GM12878 (cell line): ENCODE results near the gene WNT11. TPM values are rescaled to one million over a fixed set of nuclear protein-coding genes. Genes with fewer than 3 reads are reported as not detected.

Experiments used
- ATAC-seq: fragments of 200-7000 bp; cut with Tn5 transposase; 3 replicates; pipeline ENCODE4 v1.9.1; 2020; ENCODE audit warnings: mild to moderate bottlenecking, moderate library complexity
- BruUV-seq: library from RNA; stranded (reverse); fragments of 400-500 nt; replicated peaks from 2 replicates; lab custom pipeline; 2021; lab: Mats Ljungman, UMichigan
- CTCF ChIA-PET: fragments of 300-600 bp; sonication (Branson Sonifier 250); formaldehyde crosslinking; extraction: SDS; loops from one replicate; lab custom pipeline; 2021; ENCODE audit warnings: inconsistent platforms; lab: Yijun Ruan, JAX
- POLR2A ChIA-PET: fragments of 350-600 bp; formaldehyde crosslinking; extraction: SDS; loops from one replicate; lab custom pipeline; 2021; ENCODE audit warnings: inconsistent platforms; lab: Charles Lee
- RAD21 ChIA-PET: fragments of 300-600 bp; sonication (Branson Sonifier 250); formaldehyde crosslinking; loops from one replicate; lab custom pipeline; 2023; ENCODE audit warnings: antibody characterized with exemption; ENCODE audit not compliant: unreplicated experiment; lab: Charles Lee
- SMC1A ChIA-PET: fragments of 300-600 bp; sonication (Branson Sonifier 250); formaldehyde crosslinking; loops from one replicate; lab custom pipeline; 2023; ENCODE audit not compliant: unreplicated experiment, uncharacterized antibody; lab: Charles Lee
- DNase-seq: peaks from one replicate; pipeline ENCODE4 v3.0.0-alpha.2; 2011; ENCODE audit warnings: low read depth, low spot score
- FAIRE-seq: peaks from 3 replicates; lab custom pipeline; 2011; peaks lifted over from hg19 to GRCh38; lab: Jason Lieb, UNC
- H2AFZ ChIP-seq: 2 replicates; pipeline ENCODE4 v1.6.0; 2011; ENCODE audit warnings: low read depth, low read length, control low read depth; ENCODE audit not compliant: control insufficient read depth
- H3K27ac ChIP-seq: 2 replicates; pipeline ENCODE4 v1.5.1; 2011; ENCODE audit warnings: control low read depth; ENCODE audit not compliant: control insufficient read depth, insufficient read depth
- H3K27me3 ChIP-seq, 2 experiments: replicated peaks in 1 of 2; 2 replicates each; pipeline versions ENCODE4 v1.6.0 to v1.6.1; 2011; ENCODE audit warnings: low read length in 1 of 2; ENCODE audit not compliant: control insufficient read depth in 2 of 2, insufficient read depth in 2 of 2
- H3K36me3 ChIP-seq, 2 experiments: 2 replicates each; pipeline ENCODE4 v1.5.1; 2011; ENCODE audit warnings: low read length in 1 of 2; ENCODE audit not compliant: control insufficient read depth in 2 of 2, insufficient read depth in 2 of 2
- H3K4me1 ChIP-seq: 2 replicates; pipeline ENCODE4 v1.6.1; 2011; ENCODE audit warnings: mild to moderate bottlenecking, low read length, moderate library complexity, mixed read lengths; ENCODE audit not compliant: control insufficient read depth, insufficient read depth
- H3K4me2 ChIP-seq: 2 replicates; pipeline ENCODE4 v1.6.0; 2011; ENCODE audit warnings: control low read depth; ENCODE audit not compliant: control insufficient read depth, insufficient read depth
- H3K4me3 ChIP-seq: fragments of 200-600 bp; sonication (generic); 2 replicates; pipeline ENCODE4 v1.5.1; 2016
- H3K79me2 ChIP-seq: 2 replicates; pipeline ENCODE4 v1.6.0; 2011; ENCODE audit warnings: low read length; ENCODE audit not compliant: control insufficient read depth, insufficient read depth
- H3K9ac ChIP-seq: 2 replicates; pipeline ENCODE4 v1.8.0; 2011; ENCODE audit warnings: low read length, control low read depth, mixed read lengths; ENCODE audit not compliant: control insufficient read depth, insufficient read depth
- H3K9me3 ChIP-seq: replicated peaks from 3 replicates; pipeline ENCODE4 v1.5.1; 2011; ENCODE audit warnings: mild to moderate bottlenecking, low read length; ENCODE audit not compliant: control insufficient read depth, insufficient read depth
- H4K20me1 ChIP-seq: 2 replicates; pipeline ENCODE4 v1.6.0; 2011; ENCODE audit not compliant: control insufficient read depth, insufficient read depth
- ATF2 ChIP-seq: IDR thresholded peaks from 2 replicates; pipeline ENCODE4 v1.6.1; 2012; ENCODE audit warnings: low read length, inconsistent platforms
- ATF3 ChIP-seq: IDR thresholded peaks from 2 replicates; pipeline ENCODE4 v1.6.1; 2011; ENCODE audit warnings: low read depth, mild to moderate bottlenecking, low read length, moderate library complexity, borderline replicate concordance; ENCODE audit errors: extremely low read depth
- E2F4 ChIP-seq: IDR thresholded peaks from 2 replicates; pipeline ENCODE4 v1.6.1; 2012; ENCODE audit warnings: low read depth, low read length, improper control_type of control experiment
- HCFC1 ChIP-seq: fragments of 150-350 bp; IDR thresholded peaks from 2 replicates; pipeline ENCODE4 v1.6.1; 2014; ENCODE audit warnings: low read length
- JUND ChIP-seq: IDR thresholded peaks from 2 replicates; pipeline ENCODE4 v1.6.1; 2012; ENCODE audit warnings: low read depth, mild to moderate bottlenecking, low read length, improper control_type of control experiment, moderate library complexity
- NFIC ChIP-seq: IDR thresholded peaks from 2 replicates; pipeline ENCODE4 v1.6.1; 2012; ENCODE audit warnings: low read depth, mild to moderate bottlenecking, inconsistent platforms, low read length, moderate library complexity
- SIX5 ChIP-seq: IDR thresholded peaks from 2 replicates; pipeline ENCODE4 v1.6.1; 2011; ENCODE audit warnings: mild to moderate bottlenecking, low read depth, low read length, moderate library complexity; ENCODE audit not compliant: severe bottlenecking
- SPI1 ChIP-seq: IDR thresholded peaks from 2 replicates; pipeline ENCODE4 v1.6.1; 2011; ENCODE audit warnings: low read depth, mild to moderate bottlenecking, low read length, moderate library complexity, borderline replicate concordance; ENCODE audit not compliant: insufficient read depth
- TAF1 ChIP-seq: IDR thresholded peaks from 2 replicates; pipeline ENCODE4 v1.6.1; 2011; ENCODE audit warnings: mild to moderate bottlenecking, low read depth, low read length, borderline replicate concordance
- ZNF384 ChIP-seq: IDR thresholded peaks from 2 replicates; pipeline ENCODE4 v1.6.1; 2012; ENCODE audit warnings: low read depth, mild to moderate bottlenecking, low read length, improper control_type of control experiment, borderline replicate concordance
- ZNF592 ChIP-seq: fragments of 450-650 bp; IDR thresholded peaks from 2 replicates; pipeline ENCODE4 v1.6.1; 2017; ENCODE audit warnings: mild to moderate bottlenecking, moderate library complexity
- in situ Hi-C: fragments of 300-500 bp; cut with MboI; formaldehyde crosslinking; loops from 9 replicates; pipeline ENCODE4 v1.14.3; 2018; ENCODE audit warnings: mixed read lengths
- intact Hi-C: fragments of 100-400 bp; cut with micrococcal nuclease; formaldehyde crosslinking; loops from one replicate; pipeline ENCODE4 v1.14.2; 2022; ENCODE audit not compliant: unreplicated experiment
- polyA plus RNA-seq, 11 experiments: library from polyadenylated mRNA; depleted of rRNA in 4 of 11; unstranded in 6 of 11; stranded (reverse) in 5 of 11; fragments of >200 nt; fragmentation: Nextera tagmentation in 4 of 11; fragmentation: Illumina TruSeq in 1 of 11; extraction: Ambion mirVana in 4 of 11; extraction: Trizol in 1 of 11; gene quantifications; 1 replicate in 1 of 11; 2 replicates in 10 of 11; pipeline versions ENCODE4 v1.2.1 to v1.2.3, GENCODE V29; 2011 to 2016; ENCODE audit warnings: inconsistent platforms in 2 of 11, missing spikeins in 2 of 11, low read depth in 1 of 11
- total RNA-seq, 4 experiments: library from RNA; depleted of rRNA in 3 of 4; stranded (reverse); fragments of >200 nt in 3 of 4; fragmentation: Illumina TruSeq in 1 of 4; extraction: Trizol in 1 of 4; gene quantifications; 2 replicates each; pipeline versions ENCODE4 v1.2.1 to v1.2.3, GENCODE V29; 2013 to 2021
- TF ChIP-seq, protein P1 (sequence below), 3 experiments: IDR thresholded peaks in 2 of 3; conservative IDR thresholded peaks in 1 of 3; 2 replicates each; pipeline ENCODE4 v1.5.1; 2011; ENCODE audit warnings: low read depth in 3 of 3, low read length in 3 of 3, mild to moderate bottlenecking in 3 of 3, control low read depth in 2 of 3, moderate library complexity in 2 of 3, inconsistent platforms in 1 of 3, mixed read lengths in 1 of 3; ENCODE audit not compliant: control insufficient read depth in 2 of 3, insufficient read depth in 1 of 3; ENCODE audit errors: extremely low read depth in 1 of 3
- TF ChIP-seq, protein P2 (sequence below): fragments of 450-650 bp; IDR thresholded peaks from 2 replicates; pipeline ENCODE4 v1.6.1; 2016; ENCODE audit warnings: mild to moderate bottlenecking

Gene WNT11
- total and polyA plus RNA-seq, 10 of the 15 experiments (the other 5 are each of a cell fraction or from before 2014, with no cell fraction given), result 0.05 to 0.19 TPM; not detected in 8

DNA sequence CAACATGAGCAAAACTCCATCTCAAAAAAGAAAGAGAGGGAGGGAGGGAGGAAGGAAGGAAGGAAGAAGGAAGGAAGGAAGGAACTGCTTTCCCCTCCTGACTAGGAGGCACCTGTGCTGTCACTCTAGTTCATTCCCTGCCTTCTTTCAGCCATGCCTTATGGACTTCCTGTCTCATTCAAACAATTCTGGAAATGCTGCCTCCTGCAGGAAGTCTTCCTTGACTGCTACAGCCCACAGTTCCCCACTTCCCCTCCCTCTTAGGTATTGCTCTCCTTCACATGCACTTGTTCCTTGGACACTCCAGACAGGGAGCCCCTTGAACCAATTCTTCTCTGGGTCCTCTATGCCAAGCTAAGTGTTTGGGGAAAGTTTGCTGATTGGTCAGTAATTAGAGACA, 31.6 kb upstream of the WNT11 start:
- Histone ChIP-seq H3K79me2 (no peaks in the 10 kb centered on the region), H3K27me3 (peaks cover 0 to 3% of the 10 kb centered on the region in 2 experiments; a peak in 1 of 4 replicates), H3K9ac (no peak overlapping the region), H2AFZ (no peak overlapping the region), H3K4me3 (no peak overlapping the region), H4K20me1 (peaks cover 3% of the 10 kb centered on the region; the same call in 1 of the 2 replicates), H3K4me1 (peaks cover 14% of the 10 kb centered on the region), H3K36me3 (no peaks in the 10 kb centered on the region), H3K27ac (no peak overlapping the region), H3K9me3 (no peaks in the 10 kb centered on the region), H3K4me2 (no peak overlapping the region)
- no peak for DNase-seq
- ChIA-PET RAD21 (no interaction called here), SMC1A (interaction anchor here (2.3 kb wide), 1 partner anchor 30 kb away, joined by 6 read pairs; no protein-coding TSS in a partner anchor), POLR2A (no interaction called here), CTCF (interaction anchor here (5.1 kb wide), 1 partner anchor 30 kb away, joined by 36 read pairs; no protein-coding TSS in a partner anchor)
- in situ Hi-C loops, result loop anchor here (10.0 kb wide), 1 partner anchor 437 kb away; the partner anchor contains the start of gene LRRC32
- no peak for FAIRE-seq
- ATAC-seq, result no peak
- intact Hi-C loops, result loop anchor here (5.0 to 10.0 kb wide), 4 partner anchors 54 to 421 kb away; partner anchors contain the start of genes EMSY, GVQW3, THAP12 and UVRAG
- TF ChIP-seq E2F4, result no peak
- TF ChIP-seq ATF2, result no peak
- no peak for TF ChIP-seq ZNF592
- TF ChIP-seq NFIC, result no peak
- no peak for TF ChIP-seq HCFC1
- no peak for TF ChIP-seq TAF1
- TF ChIP-seq, protein P1, sequence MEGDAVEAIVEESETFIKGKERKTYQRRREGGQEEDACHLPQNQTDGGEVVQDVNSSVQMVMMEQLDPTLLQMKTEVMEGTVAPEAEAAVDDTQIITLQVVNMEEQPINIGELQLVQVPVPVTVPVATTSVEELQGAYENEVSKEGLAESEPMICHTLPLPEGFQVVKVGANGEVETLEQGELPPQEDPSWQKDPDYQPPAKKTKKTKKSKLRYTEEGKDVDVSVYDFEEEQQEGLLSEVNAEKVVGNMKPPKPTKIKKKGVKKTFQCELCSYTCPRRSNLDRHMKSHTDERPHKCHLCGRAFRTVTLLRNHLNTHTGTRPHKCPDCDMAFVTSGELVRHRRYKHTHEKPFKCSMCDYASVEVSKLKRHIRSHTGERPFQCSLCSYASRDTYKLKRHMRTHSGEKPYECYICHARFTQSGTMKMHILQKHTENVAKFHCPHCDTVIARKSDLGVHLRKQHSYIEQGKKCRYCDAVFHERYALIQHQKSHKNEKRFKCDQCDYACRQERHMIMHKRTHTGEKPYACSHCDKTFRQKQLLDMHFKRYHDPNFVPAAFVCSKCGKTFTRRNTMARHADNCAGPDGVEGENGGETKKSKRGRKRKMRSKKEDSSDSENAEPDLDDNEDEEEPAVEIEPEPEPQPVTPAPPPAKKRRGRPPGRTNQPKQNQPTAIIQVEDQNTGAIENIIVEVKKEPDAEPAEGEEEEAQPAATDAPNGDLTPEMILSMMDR (IDR thresholded peaks at IDR 0.05 in 2 of 3, conservative IDR thresholded peaks at IDR 0.05 in 1 of 3; ENCODE audit: control insufficient read depth in 2 of 3, extremely low read depth in 1 of 3, insufficient read depth in 1 of 3, low read depth in 3 of 3, low read length in 3 of 3), result peak in 1 of 3 experiments; percentile 22; a peak in 2 of 6 replicates
- TF ChIP-seq, protein P2, sequence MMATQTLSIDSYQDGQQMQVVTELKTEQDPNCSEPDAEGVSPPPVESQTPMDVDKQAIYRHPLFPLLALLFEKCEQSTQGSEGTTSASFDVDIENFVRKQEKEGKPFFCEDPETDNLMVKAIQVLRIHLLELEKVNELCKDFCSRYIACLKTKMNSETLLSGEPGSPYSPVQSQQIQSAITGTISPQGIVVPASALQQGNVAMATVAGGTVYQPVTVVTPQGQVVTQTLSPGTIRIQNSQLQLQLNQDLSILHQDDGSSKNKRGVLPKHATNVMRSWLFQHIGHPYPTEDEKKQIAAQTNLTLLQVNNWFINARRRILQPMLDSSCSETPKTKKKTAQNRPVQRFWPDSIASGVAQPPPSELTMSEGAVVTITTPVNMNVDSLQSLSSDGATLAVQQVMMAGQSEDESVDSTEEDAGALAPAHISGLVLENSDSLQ, result peak; percentile 38; the same call in 1 of the 2 replicates
- no peak for TF ChIP-seq ZNF384
- TF ChIP-seq SPI1, result peak; percentile 33; the same call in 1 of the 2 replicates
- TF ChIP-seq JUND, result no peak
- TF ChIP-seq ATF3, result no peak
- TF ChIP-seq SIX5, result no peak
- BruUV-seq, result no TSS peak
